Activated CD4-positive, alpha-beta T cell treated with anti-CD3 and anti-CD28 coated beads, Interleukin-2, amount 10 ng/mL, durations not matched to agents 24 days and 14 days (primary cell): ENCODE results near the gene BCAM. TPM values are rescaled to one million over a fixed set of nuclear protein-coding genes. Genes with fewer than 3 reads are reported as not detected.
A peak's percentile ranks its signal among the peaks of the same experiment; 100 is the strongest.
"Not testable (repeated sequence)": the region's sequence is repeated elsewhere in the genome, so short reads cannot be mapped to it uniquely, and the experiment has no call there.

Experiments used
- DNase-seq: peaks from one replicate; pipeline ENCODE4 v3.0.0; 2022
- H3K27ac Mint-ChIP-seq: one replicate; pipeline ENCODE4 v1.8.0; 2022; ENCODE audit warnings: mild to moderate bottlenecking, mixed read lengths
- H3K27me3 Mint-ChIP-seq: one replicate; pipeline ENCODE4 v1.8.0; 2022; ENCODE audit warnings: mixed read lengths
- H3K36me3 Mint-ChIP-seq: one replicate; pipeline ENCODE4 v1.8.0; 2022; ENCODE audit warnings: low read depth, mild to moderate bottlenecking, mixed read lengths
- H3K4me1 Mint-ChIP-seq: one replicate; pipeline ENCODE4 v1.8.0; 2021; ENCODE audit warnings: mixed read lengths
- H3K4me3 Mint-ChIP-seq: one replicate; pipeline ENCODE4 v1.8.0; 2022; ENCODE audit warnings: mild to moderate bottlenecking, moderate library complexity, mixed read lengths
- H3K9me3 Mint-ChIP-seq: one replicate; pipeline ENCODE4 v1.8.0; 2021; ENCODE audit warnings: mixed read lengths
- intact Hi-C: fragments of 100-400 bp; cut with micrococcal nuclease; formaldehyde crosslinking; loops from one replicate; pipeline ENCODE4 v1.15.1; 2023
- total RNA-seq: library from RNA; stranded (reverse); gene quantifications from 2 replicates; pipeline ENCODE4 v1.2.3, GENCODE V29; 2022

BCAM gene
- total RNA-seq, 1 donor from 2014 or later, result not detected

- intact Hi-C loops, result loop anchor here (1.0 to 10.0 kb wide), 4 partner anchors 45 to 190 kb away; partner anchors contain the start of gene TOMM40
- DNase-seq, result no peak
- Mint-ChIP-seq H3K4me1 (peaks cover 19% of the 10 kb centered on the region), H3K9me3 (no peaks in the 10 kb centered on the region), H3K27me3 (peaks cover 42% of the 10 kb centered on the region), H3K36me3 (no peaks in the 10 kb centered on the region), H3K27ac (peak overlapping the region; percentile 85), H3K4me3 (peak overlapping the region; percentile 90)
These were observed 36.3 kb downstream of the BCAM start for GRCh38 chr19:44845286-44845611.

- Mint-ChIP-seq H3K9me3 (no peaks in the 10 kb centered on the region), H3K4me3 (peak within 1 kb of the TSS; percentile 90), H3K36me3 (no peaks in the 10 kb centered on the region), H3K27ac (peak within 1 kb of the TSS; percentile 85), H3K27me3 (peaks cover 44% of the 10 kb centered on the region), H3K4me1 (peaks cover 19% of the 10 kb centered on the region)
- peak; percentile 93 for DNase-seq
- intact Hi-C loops, result loop anchor here (1.0 to 10.0 kb wide), 4 partner anchors 45 to 191 kb away; partner anchors contain the start of gene TOMM40
These were observed 36.9 kb downstream of the BCAM start, which contains the start of gene NECTIN2 for GRCh38 chr19:44845612-44846454. Gene NECTIN2, plus strand, starts transcription at chr19:44846297. Its CDS starts 229 bp downstream, at chr19:44846526.

GRCh38 chr19:44846455-44847143 lies 37.7 kb downstream of the BCAM start:
- Mint-ChIP-seq H3K4me1 (peaks cover 17% of the 10 kb centered on the region), H3K4me3 (peak overlapping the region; percentile 90), H3K36me3 (no peaks in the 10 kb centered on the region), H3K9me3 (no peaks in the 10 kb centered on the region), H3K27ac (peak overlapping the region; percentile 34), H3K27me3 (peaks cover 47% of the 10 kb centered on the region)
- DNase-seq, result no peak
- intact Hi-C loops, result loop anchor here (10.0 kb wide), 1 partner anchor 192 kb away; no protein-coding TSS in a partner anchor

- no peaks in the 10 kb centered on the region for H3K9me3 Mint-ChIP-seq
- H3K4me1 Mint-ChIP-seq, result peaks cover 17% of the 10 kb centered on the region
- peaks cover 51% of the 10 kb centered on the region for H3K27me3 Mint-ChIP-seq
- peak overlapping the region; percentile 82 for H3K4me3 Mint-ChIP-seq
- peak overlapping the region; percentile 20 for H3K27ac Mint-ChIP-seq
- peak; percentile 65 for DNase-seq
- intact Hi-C loops, result loop anchor here (10.0 kb wide), 1 partner anchor 193 kb away; no protein-coding TSS in a partner anchor
- no peaks in the 10 kb centered on the region for H3K36me3 Mint-ChIP-seq
These were observed 38.5 kb downstream of the BCAM start for GRCh38 chr19:44847144-44848035.

- peaks cover 51% of the 10 kb centered on the region for H3K27me3 Mint-ChIP-seq
- H3K4me1 Mint-ChIP-seq, result peaks cover 17% of the 10 kb centered on the region
- intact Hi-C loops, result loop anchor here (10.0 kb wide), 1 partner anchor 193 kb away; no protein-coding TSS in a partner anchor
- no peak overlapping the region for H3K27ac Mint-ChIP-seq
- no peaks in the 10 kb centered on the region for H3K9me3 Mint-ChIP-seq
- DNase-seq, result peak; percentile 65
- H3K36me3 Mint-ChIP-seq, result no peaks in the 10 kb centered on the region
- H3K4me3 Mint-ChIP-seq, result no peak overlapping the region
These were observed 39.3 kb downstream of the BCAM start for GRCh38 chr19:44848036-44848811.

GRCh38 chr19:44848812-44849447 lies 40.0 kb downstream of the BCAM start:
- Mint-ChIP-seq H3K4me1 (peaks cover 17% of the 10 kb centered on the region), H3K9me3 (no peaks in the 10 kb centered on the region), H3K4me3 (no peak overlapping the region), H3K36me3 (no peaks in the 10 kb centered on the region), H3K27ac (no peak overlapping the region), H3K27me3 (peaks cover 53% of the 10 kb centered on the region)
- intact Hi-C loops, result loop anchor here (10.0 kb wide), 1 partner anchor 194 kb away; no protein-coding TSS in a partner anchor
- DNase-seq, result no peak

- H3K36me3 Mint-ChIP-seq, result no peaks in the 10 kb centered on the region
- DNase-seq, result no peak
- H3K4me3 Mint-ChIP-seq, result no peak overlapping the region
- peaks cover 46% of the 10 kb centered on the region for H3K27me3 Mint-ChIP-seq
- no peaks in the 10 kb centered on the region for H3K9me3 Mint-ChIP-seq
- H3K27ac Mint-ChIP-seq, result no peak overlapping the region
- intact Hi-C loops, result no loop called here
- H3K4me1 Mint-ChIP-seq, result peaks cover 9% of the 10 kb centered on the region
These were observed 41.8 kb downstream of the BCAM start for GRCh38 chr19:44850641-44851109.

- Mint-ChIP-seq H3K4me1 (peaks cover 12% of the 10 kb centered on the region), H3K36me3 (no peaks in the 10 kb centered on the region), H3K27me3 (peaks cover 45% of the 10 kb centered on the region), H3K9me3 (no peaks in the 10 kb centered on the region), H3K27ac (no peak overlapping the region), H3K4me3 (no peak overlapping the region)
- intact Hi-C loops, result no loop called here
- DNase-seq, result no peak
These were observed 42.5 kb downstream of the BCAM start for GRCh38 chr19:44851427-44851826.

GRCh38 chr19:44855606-44856005 lies 46.7 kb downstream of the BCAM start:
- no peaks in the 10 kb centered on the region for H3K36me3 Mint-ChIP-seq
- no peak overlapping the region for H3K4me3 Mint-ChIP-seq
- peaks cover 4% of the 10 kb centered on the region for H3K4me1 Mint-ChIP-seq
- H3K9me3 Mint-ChIP-seq, result no peaks in the 10 kb centered on the region
- H3K27ac Mint-ChIP-seq, result no peak overlapping the region
- intact Hi-C loops, result no loop called here
- DNase-seq, result no peak
- peaks cover 12% of the 10 kb centered on the region for H3K27me3 Mint-ChIP-seq

- Mint-ChIP-seq H3K9me3 (no peaks in the 10 kb centered on the region), H3K27ac (no peak overlapping the region), H3K4me1 (peaks cover 4% of the 10 kb centered on the region), H3K36me3 (no peaks in the 10 kb centered on the region), H3K27me3 (peaks cover 9% of the 10 kb centered on the region), H3K4me3 (no peak overlapping the region)
- intact Hi-C loops, result no loop called here
- DNase-seq, result no peak
These were observed 47.6 kb downstream of the BCAM start for GRCh38 chr19:44856421-44857083.

GRCh38 chr19:44857837-44858236 lies 48.9 kb downstream of the BCAM start:
- Mint-ChIP-seq H3K4me3 (no peak overlapping the region), H3K9me3 (no peaks in the 10 kb centered on the region), H3K27ac (no peak overlapping the region), H3K4me1 (peaks cover 4% of the 10 kb centered on the region), H3K27me3 (peaks cover 5% of the 10 kb centered on the region), H3K36me3 (no peaks in the 10 kb centered on the region)
- no peak for DNase-seq
- intact Hi-C loops, result no loop called here

- not testable (repeated sequence) for DNase-seq, H3K36me3 Mint-ChIP-seq
These were observed 52.7 kb downstream of the BCAM start for GRCh38 chr19:44861576-44861975.

More at GRCh38 chr19:44861576-44861975, 52.7 kb downstream of the BCAM start:
- H3K27ac Mint-ChIP-seq, H3K9me3 Mint-ChIP-seq, H3K4me1 Mint-ChIP-seq, H3K27me3 Mint-ChIP-seq, intact Hi-C loops, H3K4me3 Mint-ChIP-seq: not testable (repeated sequence)
